GM04504 (cell line): Measurements from ENCODE around the gene PLCB1.

Experiments used
- DNase-seq: peaks from one replicate; pipeline ENCODE4 v3.0.0-alpha.2; 2012; ENCODE audit warnings: low read depth

PLCB1 gene

DNA sequence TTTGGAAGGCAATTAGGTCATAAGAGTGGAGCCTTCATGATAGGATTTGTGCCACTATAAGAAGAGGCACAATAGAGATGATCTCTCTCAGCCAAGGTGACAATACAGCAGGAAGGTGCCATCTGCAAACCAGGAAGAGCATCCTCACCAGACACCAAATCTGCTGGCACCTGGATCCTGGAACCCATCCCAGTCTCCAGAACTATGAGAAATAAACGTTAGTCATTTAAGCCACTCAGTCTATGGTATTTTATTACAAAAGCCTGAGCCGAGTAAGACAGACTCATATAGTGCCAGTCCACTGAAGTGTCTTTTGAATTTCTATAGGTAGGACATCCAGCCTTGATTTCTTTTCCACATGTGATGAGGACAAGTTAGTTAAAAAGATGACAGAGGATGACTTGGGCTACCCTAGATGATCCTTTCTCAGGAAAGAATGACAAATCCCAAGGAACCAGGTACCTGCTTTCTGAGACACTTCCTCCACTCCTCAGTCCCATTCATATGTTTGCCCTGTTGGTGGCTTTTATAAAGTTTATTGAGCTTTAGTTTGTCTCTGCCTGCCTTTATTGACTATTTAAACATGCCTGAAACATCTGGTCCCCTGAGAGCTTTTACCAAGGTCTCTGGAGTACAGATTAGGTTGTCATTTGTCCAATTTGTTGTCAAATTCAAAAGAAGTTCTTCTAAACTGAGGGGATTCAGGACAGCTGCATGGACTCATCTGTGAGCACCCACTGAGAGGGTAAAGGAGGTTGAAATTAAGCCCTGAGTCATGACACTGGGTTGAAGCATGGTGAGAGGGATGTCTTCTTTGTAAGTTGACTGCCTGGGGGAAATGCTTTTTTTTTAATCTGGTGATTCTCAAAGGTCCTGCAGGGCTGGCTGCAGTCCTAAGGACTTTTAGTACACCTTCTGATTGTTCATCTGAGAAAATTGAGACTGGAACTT lies 771.9 kb downstream of the PLCB1 start:
- DNase-seq = no peak

GRCh38 chr20:8909596-8909995 lies 777.5 kb downstream of the PLCB1 start:
- DNase-seq = no peak

- no peak for DNase-seq
These were observed 780.0 kb downstream of the PLCB1 start for GRCh38 chr20:8912096-8912495.

- no peak for DNase-seq
These were observed 780.7 kb downstream of the PLCB1 start for GRCh38 chr20:8912731-8913130.

DNA sequence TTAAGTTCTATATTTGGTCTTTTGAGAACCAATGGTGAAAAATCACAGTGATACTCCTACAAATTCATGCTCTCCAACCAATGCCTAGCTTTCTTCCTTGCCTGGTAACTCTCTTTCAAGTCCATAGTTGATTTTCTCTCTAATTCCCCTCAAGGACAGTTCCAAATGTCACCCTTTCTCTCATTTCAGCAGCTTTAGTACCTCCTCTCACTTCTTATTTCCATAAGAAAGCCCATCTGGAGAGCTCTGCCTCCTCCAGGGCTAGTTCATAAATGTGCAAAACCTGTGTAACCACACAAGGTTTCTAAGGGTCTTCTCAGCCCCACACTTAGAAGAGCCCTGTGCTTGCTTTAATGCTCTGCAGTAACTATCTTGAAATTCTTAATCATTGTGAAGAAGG lies 781.4 kb downstream of the PLCB1 start:
- no peak for DNase-seq

DNA sequence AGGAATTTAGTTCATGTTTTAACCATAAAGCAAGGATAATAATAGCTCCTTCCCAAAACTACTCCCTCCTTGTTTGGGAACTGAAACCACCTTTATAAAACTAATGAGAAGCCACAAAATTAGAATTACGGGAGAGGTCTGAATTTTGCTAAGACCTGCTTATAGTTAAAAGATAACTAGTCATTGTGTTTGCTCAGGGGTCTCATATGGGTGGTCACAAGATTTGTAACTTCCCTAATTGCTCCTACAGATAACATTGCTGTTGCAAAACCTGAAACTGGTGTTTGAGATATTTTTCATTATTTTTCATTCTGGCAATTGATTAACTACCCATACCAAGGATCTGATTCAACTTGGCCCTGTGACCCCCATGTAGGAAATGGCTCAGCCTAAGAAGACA lies 782.4 kb downstream of the PLCB1 start:
- no peak for DNase-seq

- DNase-seq = no peak
These were observed 785.0 kb downstream of the PLCB1 start for GRCh38 chr20:8917084-8917483.

GRCh38 chr20:8918145-8918544 lies 786.1 kb downstream of the PLCB1 start:
- DNase-seq = no peak

DNA sequence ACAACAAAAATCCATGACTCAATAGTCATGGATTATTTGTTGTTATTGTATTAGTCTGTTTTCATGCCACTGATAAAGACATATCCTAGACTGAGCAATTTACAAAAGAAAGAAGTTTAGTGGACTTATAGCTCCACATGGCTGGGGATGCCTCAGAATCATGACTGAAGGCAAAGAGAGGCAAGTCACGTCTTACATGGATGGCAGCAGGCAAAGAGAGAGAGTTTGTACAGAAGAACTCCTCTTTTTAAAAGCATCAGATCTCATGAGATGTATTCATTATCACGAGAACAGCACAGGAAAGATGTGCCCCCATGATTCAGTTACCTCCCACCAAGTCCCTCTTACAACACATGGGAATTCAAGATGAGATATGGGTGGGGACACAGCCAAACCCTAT lies 792.5 kb downstream of the PLCB1 start:
- no peak for DNase-seq

DNA sequence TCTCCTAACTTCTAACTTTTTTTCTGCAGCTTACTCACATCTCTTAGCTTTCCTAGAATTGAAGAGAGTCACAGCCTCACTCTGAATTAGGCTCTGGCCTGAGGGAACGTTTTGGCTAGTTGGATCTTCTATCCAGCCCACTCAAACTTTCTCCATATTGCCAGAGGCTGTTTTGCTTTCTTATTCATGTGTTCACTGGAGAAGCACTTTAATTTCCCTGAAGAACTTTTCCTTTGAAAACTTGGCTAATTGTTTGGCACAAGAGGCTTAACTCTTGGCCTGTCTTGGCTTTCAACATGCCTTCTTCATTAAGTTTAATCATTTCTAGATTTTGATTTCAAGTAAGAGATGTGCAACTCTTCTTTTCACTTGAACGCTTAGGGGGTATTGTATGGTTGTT lies 798.7 kb downstream of the PLCB1 start:
- no peak for DNase-seq

DNA sequence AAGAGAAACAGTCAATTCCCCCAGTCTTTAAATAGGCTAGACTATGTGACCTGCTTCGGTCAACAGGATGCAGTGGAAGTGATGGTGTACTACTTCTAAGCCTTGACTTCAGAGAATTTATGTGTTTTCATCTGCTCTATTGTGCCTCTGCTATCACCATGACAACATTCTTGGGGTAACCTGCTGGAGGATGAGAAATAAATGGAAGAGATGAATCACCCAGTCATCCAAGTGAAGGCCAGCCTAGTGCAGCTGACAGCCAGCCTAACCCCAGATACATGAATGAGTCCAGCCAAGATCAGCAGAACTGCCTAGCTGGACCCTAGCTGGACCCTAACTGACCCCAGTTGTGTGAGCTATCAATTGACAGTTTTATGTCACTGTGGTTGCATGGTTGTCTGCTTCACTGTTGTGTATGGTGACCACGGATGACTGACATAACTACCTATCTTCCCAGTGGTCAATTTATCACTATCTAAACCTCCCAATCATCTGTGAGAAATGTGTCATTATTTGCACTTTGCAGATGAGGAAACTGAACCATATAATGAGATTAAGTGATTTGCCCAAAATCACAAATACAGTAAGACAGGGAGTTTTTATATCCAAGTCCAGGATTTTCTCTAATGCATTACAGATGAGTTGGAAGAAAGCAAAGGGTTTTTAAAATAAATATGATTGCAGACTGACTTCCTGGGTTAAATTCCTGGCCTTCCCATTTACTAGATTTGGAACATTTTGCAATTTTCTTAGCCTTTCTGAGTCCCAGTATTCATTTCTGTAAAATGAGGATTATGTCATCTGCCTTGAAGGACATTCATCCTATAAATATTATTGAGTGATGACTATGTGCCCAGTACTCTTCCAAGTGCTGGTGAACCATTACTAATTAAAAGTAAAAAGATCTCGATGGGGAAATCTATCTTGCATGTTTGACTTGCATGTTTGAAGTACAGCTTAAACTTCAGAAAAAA lies 800.4 kb downstream of the PLCB1 start:
- peak; percentile 93 for DNase-seq

- no peak for DNase-seq
These were observed 801.3 kb downstream of the PLCB1 start for GRCh38 chr20:8933381-8933807.

DNA sequence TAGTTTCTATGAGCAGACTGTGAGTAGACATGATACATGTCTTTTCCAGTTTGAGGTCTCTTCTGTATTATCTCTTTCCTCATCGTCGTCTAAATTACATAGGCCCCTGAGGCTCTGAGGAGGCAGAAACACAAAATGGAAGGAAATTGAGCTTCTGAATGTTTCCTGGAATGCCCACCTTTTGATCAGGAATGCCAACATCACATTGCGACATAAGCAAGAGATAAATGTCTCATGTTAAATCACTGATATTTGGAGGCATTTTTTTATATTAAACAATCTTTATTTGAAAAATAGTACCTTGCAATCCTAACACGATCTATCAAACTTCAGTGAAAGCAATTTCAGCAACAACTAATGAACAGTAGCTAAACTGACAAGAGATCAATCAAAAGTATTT lies 802.3 kb downstream of the PLCB1 start:
- no peak for DNase-seq
